Measurements from ENCODE around the gene PRAF2. TPM values are rescaled to one million over a fixed set of nuclear protein-coding genes. Genes with fewer than 3 reads are reported as not detected.

Gene PRAF2
- polyA plus RNA-seq, 4 donors: 1.3 to 12.8 (median 5.6) TPM

GRCh38 chrX:49043987-49044281, 29.9 kb downstream of the PRAF2 start:
- Histone ChIP-seq H3K27me3 (ENCODE audit: control insufficient read depth in 3 of 3, insufficient read depth in 3 of 3, low read length in 3 of 3) (no peaks in the 10 kb centered on the region), H3K4me3 (ENCODE audit: low read depth in 1 of 3, low read length in 3 of 3) (peak overlapping the region in 1 of 3 donors; percentile 23), H3K9me3 (ENCODE audit: control insufficient read depth in 2 of 2, insufficient read depth in 1 of 2, low read depth in 1 of 2, low read length in 1 of 2) (no peaks in the 10 kb centered on the region), H3K36me3 (ENCODE audit: control insufficient read depth in 3 of 3, insufficient read depth in 2 of 3, low read depth in 1 of 3, low read length in 3 of 3) (peaks cover 0 to 14% (median under 1%) of the 10 kb centered on the region in 3 donors), H3K27ac (ENCODE audit: low read depth in 1 of 3, low read length in 2 of 3) (peak overlapping the region; percentile 39 to 83 (median 82)), H3K4me1 (ENCODE audit: control insufficient read depth in 3 of 3, insufficient read depth in 2 of 3, low read depth in 1 of 3, low read length in 2 of 3) (peaks cover 0 to 30% (median 0%) of the 10 kb centered on the region in 3 donors)
- WGBS, 3 donors: 11 to 42% (median 18%) methylated on average over 13 of the region's 13 CpGs
- FAIRE-seq (no peak), DNase-seq (no peak)

DNA sequence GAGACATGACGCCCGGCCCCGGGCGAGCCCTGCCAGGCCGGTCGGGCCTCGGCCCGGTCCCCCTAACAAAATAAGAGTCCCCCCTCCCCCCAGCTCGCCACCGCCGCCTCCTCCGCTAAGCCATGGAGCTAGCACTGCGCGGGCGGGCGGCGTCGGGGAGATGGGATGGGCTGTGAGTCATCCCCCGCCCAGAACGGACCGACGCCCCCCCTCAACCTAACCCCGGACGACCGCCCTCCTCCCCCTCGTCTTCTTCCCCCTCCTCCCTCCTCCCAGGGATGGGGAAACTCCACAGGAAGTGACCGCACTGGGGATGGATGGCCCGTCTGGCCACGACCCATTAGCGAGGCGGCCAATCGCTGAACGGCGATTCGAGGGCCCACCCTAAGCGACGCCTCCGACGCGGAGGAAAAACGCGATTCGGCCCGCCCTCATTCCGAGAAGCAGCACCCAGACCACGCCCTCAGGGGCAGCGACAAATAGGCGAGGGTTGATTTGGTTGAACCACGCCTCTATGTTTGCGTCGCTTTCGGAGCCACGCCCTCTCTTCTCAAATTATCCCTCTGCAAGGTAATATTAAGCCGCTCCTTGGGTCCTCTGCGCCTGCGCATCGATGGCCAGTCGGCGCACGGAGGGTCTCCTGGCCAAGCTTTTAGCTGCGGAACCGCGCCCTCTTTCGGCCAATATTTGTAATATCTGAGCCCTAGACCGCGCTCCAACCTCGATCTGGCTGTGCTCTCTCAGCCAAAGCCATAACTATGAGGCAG, 30.4 kb downstream of the PRAF2 start, which contains the start of gene TFE3:
Gene TFE3 (minus strand): TSS at position 138 of the 767 bp plus-strand sequence. CDS start 131 bp downstream, at position 7.
- Histone ChIP-seq H3K36me3 (ENCODE audit: control insufficient read depth in 3 of 3, insufficient read depth in 2 of 3, low read depth in 1 of 3, low read length in 3 of 3) (peaks cover 0 to 19% (median 2%) of the 10 kb centered on the region in 3 donors), H3K9me3 (ENCODE audit: control insufficient read depth in 2 of 2, insufficient read depth in 1 of 2, low read depth in 1 of 2, low read length in 1 of 2) (no peaks in the 10 kb centered on the region), H3K27me3 (ENCODE audit: control insufficient read depth in 3 of 3, insufficient read depth in 3 of 3, low read length in 3 of 3) (no peaks in the 10 kb centered on the region), H3K27ac (ENCODE audit: low read depth in 1 of 3, low read length in 2 of 3) (peak within 1 kb of the TSS; percentile 85 to 94 (median 93)), H3K4me1 (ENCODE audit: control insufficient read depth in 3 of 3, insufficient read depth in 2 of 3, low read depth in 1 of 3, low read length in 2 of 3) (peaks cover 0 to 30% (median 0%) of the 10 kb centered on the region in 3 donors), H3K4me3 (ENCODE audit: low read depth in 1 of 3, low read length in 3 of 3) (peak within 1 kb of the TSS; percentile 73 to 80 (median 76))
- peak; percentile 98 for DNase-seq
- WGBS, 3 donors: 0 to 41% (median 20%) methylated on average over 32 to 67 of the region's 67 CpGs
- FAIRE-seq: peak; percentile 98

GRCh38 chrX:49042581-49043219, 31.1 kb downstream of the PRAF2 start:
- Histone ChIP-seq H3K4me1 (ENCODE audit: control insufficient read depth in 3 of 3, insufficient read depth in 2 of 3, low read depth in 1 of 3, low read length in 2 of 3) (peaks cover 0 to 30% (median 0%) of the 10 kb centered on the region in 3 donors), H3K4me3 (ENCODE audit: low read depth in 1 of 3, low read length in 3 of 3) (peak overlapping the region; percentile 73 to 80 (median 76)), H3K9me3 (ENCODE audit: control insufficient read depth in 2 of 2, insufficient read depth in 1 of 2, low read depth in 1 of 2, low read length in 1 of 2) (no peaks in the 10 kb centered on the region), H3K27me3 (ENCODE audit: control insufficient read depth in 3 of 3, insufficient read depth in 3 of 3, low read length in 3 of 3) (no peaks in the 10 kb centered on the region), H3K36me3 (ENCODE audit: control insufficient read depth in 3 of 3, insufficient read depth in 2 of 3, low read depth in 1 of 3, low read length in 3 of 3) (peaks cover 0 to 26% (median 2%) of the 10 kb centered on the region in 3 donors), H3K27ac (ENCODE audit: low read depth in 1 of 3, low read length in 2 of 3) (peak overlapping the region; percentile 85 to 94 (median 93))
- DNase-seq (no peak), FAIRE-seq (no peak)
- WGBS, 3 donors: 1 to 38% (median 4%) methylated on average over 19 to 29 of the region's 29 CpGs

DNA sequence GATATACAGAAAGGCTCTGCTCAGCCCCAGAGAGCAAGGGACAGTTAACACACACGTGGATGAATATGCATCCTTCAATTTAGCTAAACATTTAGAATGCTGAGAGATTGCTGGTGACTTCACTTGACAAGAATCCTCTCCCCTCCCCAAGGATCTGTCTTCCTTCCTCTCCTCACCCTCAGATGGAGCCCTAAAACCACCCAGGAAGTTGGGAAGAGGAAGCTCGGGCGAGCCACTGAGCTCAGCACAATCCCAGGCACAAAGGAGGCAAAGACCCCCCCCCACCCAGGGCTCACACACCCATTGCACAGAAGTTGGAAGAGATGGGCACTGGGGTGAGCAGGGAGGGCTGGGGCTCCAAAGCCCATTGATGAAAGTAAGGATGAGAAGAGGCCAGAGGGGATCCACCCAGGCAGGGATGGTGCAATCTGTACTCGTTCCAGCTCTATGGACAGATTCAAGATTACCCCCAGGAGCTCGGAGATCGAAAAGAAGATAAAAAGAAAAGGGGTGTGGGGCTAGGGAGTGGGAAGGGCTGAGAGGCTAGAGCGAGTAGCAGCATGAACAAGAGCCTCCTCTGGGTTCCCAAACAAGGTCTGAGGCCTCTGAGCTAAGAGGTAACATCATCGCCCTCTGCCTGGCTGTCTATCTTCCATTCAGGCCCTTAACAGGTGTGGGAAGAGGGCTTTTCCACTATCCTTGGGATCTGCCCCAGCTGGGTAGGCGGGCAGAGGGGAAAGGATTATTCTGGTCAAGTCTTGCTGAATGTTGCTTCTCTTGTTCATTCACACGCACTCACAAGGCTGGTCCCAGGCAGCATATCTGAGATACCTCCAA, 31.8 kb downstream of the PRAF2 start:
- Histone ChIP-seq H3K9me3 (ENCODE audit: control insufficient read depth in 2 of 2, insufficient read depth in 1 of 2, low read depth in 1 of 2, low read length in 1 of 2) (no peaks in the 10 kb centered on the region), H3K36me3 (ENCODE audit: control insufficient read depth in 3 of 3, insufficient read depth in 2 of 3, low read depth in 1 of 3, low read length in 3 of 3) (peaks cover 0 to 32% (median 2%) of the 10 kb centered on the region in 3 donors), H3K27ac (ENCODE audit: low read depth in 1 of 3, low read length in 2 of 3) (peak overlapping the region; percentile 85 to 94 (median 93)), H3K4me1 (ENCODE audit: control insufficient read depth in 3 of 3, insufficient read depth in 2 of 3, low read depth in 1 of 3, low read length in 2 of 3) (peaks cover 0 to 30% (median 0%) of the 10 kb centered on the region in 3 donors), H3K4me3 (ENCODE audit: low read depth in 1 of 3, low read length in 3 of 3) (peak overlapping the region; percentile 73 to 80 (median 76)), H3K27me3 (ENCODE audit: control insufficient read depth in 3 of 3, insufficient read depth in 3 of 3, low read length in 3 of 3) (no peaks in the 10 kb centered on the region)
- peak in 1 of 2 donors; percentile 33 for DNase-seq
- WGBS, 3 donors: 8 to 28% (median 9%) methylated on average over 9 to 10 of the region's 10 CpGs
- FAIRE-seq: no peak

GRCh38 chrX:49040376-49040955, 33.3 kb downstream of the PRAF2 start:
- no peaks in the 10 kb centered on the region for H3K9me3 ChIP-seq (ENCODE audit: control insufficient read depth in 2 of 2, insufficient read depth in 1 of 2, low read depth in 1 of 2, low read length in 1 of 2)
- H3K36me3 ChIP-seq (ENCODE audit: control insufficient read depth in 3 of 3, insufficient read depth in 2 of 3, low read depth in 1 of 3, low read length in 3 of 3): peaks cover 0 to 39% (median 2%) of the 10 kb centered on the region in 3 donors
- DNase-seq (no peak), FAIRE-seq (no peak)
- peaks cover 0 to 30% (median 0%) of the 10 kb centered on the region in 3 donors for H3K4me1 ChIP-seq (ENCODE audit: control insufficient read depth in 3 of 3, insufficient read depth in 2 of 3, low read depth in 1 of 3, low read length in 2 of 3)
- H3K27ac ChIP-seq (ENCODE audit: low read depth in 1 of 3, low read length in 2 of 3): peak overlapping the region in 2 of 3 donors; percentile 79 to 80
- H3K27me3 ChIP-seq (ENCODE audit: control insufficient read depth in 3 of 3, insufficient read depth in 3 of 3, low read length in 3 of 3): no peaks in the 10 kb centered on the region
- no peak overlapping the region for H3K4me3 ChIP-seq (ENCODE audit: low read depth in 1 of 3, low read length in 3 of 3)
- 38 to 46% (median 44%) methylated on average over 6 to 7 of the region's 7 CpGs for WGBS, 3 donors

- FAIRE-seq: no peak
- Histone ChIP-seq H3K9me3 (ENCODE audit: control insufficient read depth in 2 of 2, insufficient read depth in 1 of 2, low read depth in 1 of 2, low read length in 1 of 2) (no peaks in the 10 kb centered on the region), H3K27ac (ENCODE audit: low read depth in 1 of 3, low read length in 2 of 3) (peak overlapping the region in 2 of 3 donors; percentile 79 to 80), H3K36me3 (ENCODE audit: control insufficient read depth in 3 of 3, insufficient read depth in 2 of 3, low read depth in 1 of 3, low read length in 3 of 3) (peaks cover 0 to 42% (median 2%) of the 10 kb centered on the region in 3 donors), H3K4me3 (ENCODE audit: low read depth in 1 of 3, low read length in 3 of 3) (no peak overlapping the region), H3K4me1 (ENCODE audit: control insufficient read depth in 3 of 3, insufficient read depth in 2 of 3, low read depth in 1 of 3, low read length in 2 of 3) (peaks cover 0 to 30% (median 0%) of the 10 kb centered on the region in 3 donors), H3K27me3 (ENCODE audit: control insufficient read depth in 3 of 3, insufficient read depth in 3 of 3, low read length in 3 of 3) (no peaks in the 10 kb centered on the region)
- DNase-seq: peak; percentile 38 to 83
- 8 to 29% (median 23%) methylated on average over 7 to 9 of the region's 9 CpGs for WGBS, 3 donors
Observed at GRCh38 chrX:49039598-49040375, 34.0 kb downstream of the PRAF2 start.

GRCh38 chrX:49037883-49038475, 35.8 kb downstream of the PRAF2 start:
- DNase-seq: no peak
- H3K4me3 ChIP-seq (ENCODE audit: low read depth in 1 of 3, low read length in 3 of 3): no peak overlapping the region
- H3K9me3 ChIP-seq (ENCODE audit: control insufficient read depth in 2 of 2, insufficient read depth in 1 of 2, low read depth in 1 of 2, low read length in 1 of 2): no peaks in the 10 kb centered on the region
- H3K4me1 ChIP-seq (ENCODE audit: control insufficient read depth in 3 of 3, insufficient read depth in 2 of 3, low read depth in 1 of 3, low read length in 2 of 3): peaks cover 0 to 25% (median 0%) of the 10 kb centered on the region in 3 donors
- FAIRE-seq: no peak
- no peak overlapping the region for H3K27ac ChIP-seq (ENCODE audit: low read depth in 1 of 3, low read length in 2 of 3)
- H3K27me3 ChIP-seq (ENCODE audit: control insufficient read depth in 3 of 3, insufficient read depth in 3 of 3, low read length in 3 of 3): no peaks in the 10 kb centered on the region
- 94% methylated on average over 10 to 15 of the region's 15 CpGs for WGBS, 3 donors
- H3K36me3 ChIP-seq (ENCODE audit: control insufficient read depth in 3 of 3, insufficient read depth in 2 of 3, low read depth in 1 of 3, low read length in 3 of 3): peaks cover 0 to 58% (median 2%) of the 10 kb centered on the region in 3 donors
